Measurements from ENCODE around the gene KCNAB1. TPM values are rescaled to one million over a fixed set of nuclear protein-coding genes. Genes with fewer than 3 reads are reported as not detected.
"Not testable (repeated sequence)": the region's sequence is repeated elsewhere in the genome, so short reads cannot be mapped to it uniquely, and the experiment has no call there.

KCNAB1 gene
- total and polyA plus RNA-seq, 2 of the 8 experiments (the other 6 are each of a cell fraction or from before 2014, with no cell fraction given) = 0.51 to 2.3 TPM

DNA sequence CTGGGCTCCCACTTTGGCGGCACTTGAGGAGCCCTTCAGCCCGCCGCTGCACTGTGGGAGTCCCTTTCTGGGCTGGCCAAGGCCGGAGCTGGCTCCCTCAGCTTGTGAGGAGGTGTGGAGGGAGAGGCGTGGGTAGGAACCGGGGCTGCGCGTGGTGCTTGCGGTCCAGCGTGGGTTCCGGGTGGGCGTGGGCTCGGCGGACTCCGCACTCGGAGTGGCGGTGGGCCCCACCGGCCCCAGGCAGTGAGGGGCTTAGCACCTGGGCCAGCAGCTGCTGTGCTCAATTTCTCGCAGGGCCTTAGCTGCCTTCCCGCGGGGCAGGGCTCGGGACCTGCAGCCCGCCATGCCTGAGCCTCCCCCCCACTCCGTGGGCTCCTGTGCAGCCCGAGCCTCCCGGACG, 21.0 kb upstream of the KCNAB1 start:
- not testable (repeated sequence) for H3K27me3 ChIP-seq (replicated peaks in 1 of 4; ENCODE audit: control insufficient read depth in 3 of 4, extremely low read depth in 1 of 4, insufficient read depth in 3 of 4, low read length in 3 of 4)

DNA sequence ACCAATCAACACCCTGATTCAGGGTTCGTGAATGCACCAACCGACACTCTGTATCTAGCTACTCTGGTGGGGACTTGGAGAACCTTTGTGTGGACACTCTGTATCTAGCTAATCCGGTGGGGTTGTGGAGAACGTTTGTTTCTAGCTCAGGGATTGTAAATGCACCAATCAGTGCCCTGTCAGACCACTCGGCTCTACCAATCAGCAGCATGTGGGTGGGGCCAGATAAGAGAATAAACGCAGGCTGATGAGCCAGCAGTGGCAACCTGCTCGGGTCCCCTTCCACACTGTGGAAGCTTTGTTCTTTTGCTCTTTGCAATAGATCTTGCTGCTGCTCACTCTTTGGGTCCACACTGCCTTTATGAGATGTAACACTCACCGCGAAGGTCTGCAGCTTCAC, 20.4 kb upstream of the KCNAB1 start:
- H3K79me1 ChIP-seq (ENCODE audit: low read depth, low read length); FAIRE-seq: not testable (repeated sequence)

More for the DNA sequence above, 21.0 kb upstream of the KCNAB1 start:
- H2BK15ac ChIP-seq (ENCODE audit: low read length); FAIRE-seq; H3K4me1 ChIP-seq (replicated peaks in 1 of 4; ENCODE audit: control insufficient read depth in 3 of 4, insufficient read depth in 4 of 4, low read length in 3 of 4); H3K56ac ChIP-seq (replicated peaks; ENCODE audit: insufficient read length, low read depth, low read length); H2AK5ac ChIP-seq (ENCODE audit: low read depth, low read length); H3K18ac ChIP-seq (ENCODE audit: extremely low read depth, low read length); H2BK12ac ChIP-seq (ENCODE audit: low read depth, low read length); H3K4ac ChIP-seq (replicated peaks; ENCODE audit: insufficient read length, low read depth, low read length); H4K8ac ChIP-seq (ENCODE audit: extremely low read depth, insufficient read depth, low read length); H3K14ac ChIP-seq (ENCODE audit: insufficient read length); H2BK20ac ChIP-seq (ENCODE audit: low read length); H4K91ac ChIP-seq (replicated peaks; ENCODE audit: insufficient read length, low read length); H2BK5ac ChIP-seq (ENCODE audit: low read depth, low read length); H3K9me3 ChIP-seq (ENCODE audit: insufficient read depth in 2 of 2, low read depth in 1 of 2, low read length in 1 of 2); H3K23ac ChIP-seq (ENCODE audit: insufficient read length); H3K4me3 ChIP-seq (ENCODE audit: extremely low read depth in 1 of 4, insufficient read depth in 2 of 4, low read depth in 3 of 4, low read length in 4 of 4); H3K79me2 ChIP-seq (ENCODE audit: control insufficient read depth in 1 of 2, insufficient read depth in 2 of 2, low read length in 2 of 2); H3K23me2 ChIP-seq (ENCODE audit: low read depth, low read length); H2AFZ ChIP-seq (ENCODE audit: low read length); H3K27ac ChIP-seq (ENCODE audit: low read depth, low read length); H3K9ac ChIP-seq (replicated peaks in 1 of 4; ENCODE audit: extremely low read depth in 1 of 4, low read depth in 3 of 4, low read length in 3 of 4); H4K5ac ChIP-seq (ENCODE audit: insufficient read length, low read depth, low read length); H2BK120ac ChIP-seq (replicated peaks; ENCODE audit: low read depth, low read length); DNase-seq (ENCODE audit: low read depth in 1 of 2, low spot score in 2 of 2); H3K79me1 ChIP-seq (ENCODE audit: low read depth, low read length); POLR2A ChIA-PET (ENCODE audit: partially characterized antibody); H4K20me1 ChIP-seq (replicated peaks in 1 of 2; ENCODE audit: control insufficient read depth in 1 of 2, insufficient read depth in 2 of 2, low read length in 2 of 2); H3K4me2 ChIP-seq (ENCODE audit: insufficient read depth in 1 of 2, low read depth in 2 of 2, low read length in 2 of 2); H3K36me3 ChIP-seq (ENCODE audit: control insufficient read depth in 2 of 4, insufficient read depth in 4 of 4, low read length in 3 of 4); CTCF ChIA-PET (ENCODE audit: partially characterized antibody): not testable (repeated sequence)
- whole genome bisulfite sequencing, 2 experiments (ENCODE audit: extremely low coverage in 1 of 2, insufficient coverage in 1 of 2, insufficient read length in 1 of 2, insufficient replicate concordance in 2 of 2, low coverage in 1 of 2, low lambda C conversion rate in 2 of 2, missing lambda C conversion rate in 1 of 2) = 95% methylated on average over 19 of the region's 27 CpGs; no CpG with 5 or more reads in 1 of the 2 experiments

More for the DNA sequence above, 20.4 kb upstream of the KCNAB1 start:
- H2BK20ac ChIP-seq (ENCODE audit: low read length); H2AK5ac ChIP-seq (ENCODE audit: low read depth, low read length); H3K9ac ChIP-seq (replicated peaks in 1 of 4; ENCODE audit: extremely low read depth in 1 of 4, low read depth in 3 of 4, low read length in 3 of 4); H3K27ac ChIP-seq (ENCODE audit: low read depth, low read length); H3K4me1 ChIP-seq (replicated peaks in 1 of 4; ENCODE audit: control insufficient read depth in 3 of 4, insufficient read depth in 4 of 4, low read length in 3 of 4); H2BK120ac ChIP-seq (replicated peaks; ENCODE audit: low read depth, low read length); H3K14ac ChIP-seq (ENCODE audit: insufficient read length); DNase-seq (ENCODE audit: low read depth in 1 of 2, low spot score in 2 of 2); H3K36me3 ChIP-seq (ENCODE audit: control insufficient read depth in 2 of 4, insufficient read depth in 4 of 4, low read length in 3 of 4); H3K23ac ChIP-seq (ENCODE audit: insufficient read length); H2BK12ac ChIP-seq (ENCODE audit: low read depth, low read length); H3K56ac ChIP-seq (replicated peaks; ENCODE audit: insufficient read length, low read depth, low read length); H4K20me1 ChIP-seq (replicated peaks in 1 of 2; ENCODE audit: control insufficient read depth in 1 of 2, insufficient read depth in 2 of 2, low read length in 2 of 2); H3K4me2 ChIP-seq (ENCODE audit: insufficient read depth in 1 of 2, low read depth in 2 of 2, low read length in 2 of 2); H3K4me3 ChIP-seq (ENCODE audit: extremely low read depth in 1 of 4, insufficient read depth in 2 of 4, low read depth in 3 of 4, low read length in 4 of 4); H2AFZ ChIP-seq (ENCODE audit: low read length); H3K23me2 ChIP-seq (ENCODE audit: low read depth, low read length); H3K27me3 ChIP-seq (replicated peaks in 1 of 4; ENCODE audit: control insufficient read depth in 3 of 4, extremely low read depth in 1 of 4, insufficient read depth in 3 of 4, low read length in 3 of 4); H3K4ac ChIP-seq (replicated peaks; ENCODE audit: insufficient read length, low read depth, low read length); H3K18ac ChIP-seq (ENCODE audit: extremely low read depth, low read length); H3K9me3 ChIP-seq (ENCODE audit: insufficient read depth in 2 of 2, low read depth in 1 of 2, low read length in 1 of 2); H4K8ac ChIP-seq (ENCODE audit: extremely low read depth, insufficient read depth, low read length); H4K91ac ChIP-seq (replicated peaks; ENCODE audit: insufficient read length, low read length); H2BK15ac ChIP-seq (ENCODE audit: low read length); H2BK5ac ChIP-seq (ENCODE audit: low read depth, low read length); H3K79me2 ChIP-seq (ENCODE audit: control insufficient read depth in 1 of 2, insufficient read depth in 2 of 2, low read length in 2 of 2); H4K5ac ChIP-seq (ENCODE audit: insufficient read length, low read depth, low read length); POLR2A ChIA-PET (ENCODE audit: partially characterized antibody): not testable (repeated sequence)
- CTCF ChIA-PET (ENCODE audit: partially characterized antibody) = interaction anchor here (1.5 kb wide), 1 partner anchor 27 kb away, joined by 4 read pairs; no protein-coding TSS in a partner anchor
- WGBS, 2 experiments (ENCODE audit: extremely low coverage in 1 of 2, insufficient coverage in 1 of 2, insufficient read length in 1 of 2, insufficient replicate concordance in 2 of 2, low coverage in 1 of 2, low lambda C conversion rate in 2 of 2, missing lambda C conversion rate in 1 of 2) = 93% methylated on average over 9 of the region's 9 CpGs; no CpG with 5 or more reads in 1 of the 2 experiments

All from H1 (cell line).